HL-60/S4 treated with retinoic acid at 250 ng/mL for 4 days and 3 days (cell line): ENCODE measurements around the gene ETFA.

Source experiments
- in situ Hi-C: fragments of 300-500 bp; cut with MboI; formaldehyde crosslinking; loops from 2 replicates; pipeline ENCODE4 v1.7.0; 2022; ENCODE audit warnings: low sequenced_read_pairs

The ETFA gene

GRCh38 chr15:76222159-76222558, 89.1 kb downstream of the ETFA start:
- in situ Hi-C loops, result no loop called here

GRCh38 chr15:76221085-76221767, 90.0 kb downstream of the ETFA start:
- in situ Hi-C loops, result no loop called here

- in situ Hi-C loops, result no loop called here
Measured at GRCh38 chr15:76217882-76218217, 93.4 kb downstream of the ETFA start.

- in situ Hi-C loops, result no loop called here
Measured at GRCh38 chr15:76217029-76217881, 94.0 kb downstream of the ETFA start.

- in situ Hi-C loops, result no loop called here
Measured at GRCh38 chr15:76215634-76216033, 95.6 kb downstream of the ETFA start.

GRCh38 chr15:76209942-76210341, 101.3 kb downstream of the ETFA start:
- in situ Hi-C loops, result no loop called here

- in situ Hi-C loops, result no loop called here
Measured at GRCh38 chr15:76209523-76209922, 101.7 kb downstream of the ETFA start.

GRCh38 chr15:76208786-76209424, 102.4 kb downstream of the ETFA start:
- in situ Hi-C loops, result no loop called here

GRCh38 chr15:76208084-76208785, 103.0 kb downstream of the ETFA start:
- in situ Hi-C loops, result no loop called here

GRCh38 chr15:76206325-76206976, 104.8 kb downstream of the ETFA start:
- in situ Hi-C loops, result no loop called here

- in situ Hi-C loops, result no loop called here
Measured at GRCh38 chr15:76204916-76205460, 106.3 kb downstream of the ETFA start.

- in situ Hi-C loops, result no loop called here
Measured at GRCh38 chr15:76204109-76204845, 107.0 kb downstream of the ETFA start.

- in situ Hi-C loops, result no loop called here
Measured at GRCh38 chr15:76203346-76204108, 107.7 kb downstream of the ETFA start.

- in situ Hi-C loops, result no loop called here
Measured at GRCh38 chr15:76201536-76202255, 109.6 kb downstream of the ETFA start.

GRCh38 chr15:76200641-76201105, 110.6 kb downstream of the ETFA start:
- in situ Hi-C loops, result no loop called here

- in situ Hi-C loops, result no loop called here
Measured at GRCh38 chr15:76200083-76200465, 111.2 kb downstream of the ETFA start.

- in situ Hi-C loops, result no loop called here
Measured at GRCh38 chr15:76199106-76200082, 111.9 kb downstream of the ETFA start.
